Neuronal stem cell (in vitro differentiated cells): ENCODE results near the gene ARL6IP4.

Experiments
- DNase-seq: peaks from one replicate; pipeline ENCODE4 v3.0.0-alpha.2; 2013; ENCODE audit warnings: low spot score
- H2AFZ ChIP-seq: one replicate; pipeline ENCODE4 v1.6.1; 2013; ENCODE audit warnings: mild to moderate bottlenecking, low read length, inconsistent platforms
- H2AK5ac ChIP-seq: 2 replicates; pipeline ENCODE4 v1.6.1; 2013; ENCODE audit warnings: low read depth, mild to moderate bottlenecking, inconsistent platforms, low read length, moderate library complexity, mixed read lengths
- H2BK120ac ChIP-seq: 2 replicates; pipeline ENCODE4 v1.6.1; 2013; ENCODE audit warnings: low read depth, mild to moderate bottlenecking, inconsistent platforms, low read length, moderate library complexity, mixed read lengths
- H2BK12ac ChIP-seq: one replicate; pipeline ENCODE4 v1.6.1; 2013; ENCODE audit warnings: low read length, inconsistent platforms
- H2BK15ac ChIP-seq: 2 replicates; pipeline ENCODE4 v1.6.1; 2013; ENCODE audit warnings: mild to moderate bottlenecking, low read length, inconsistent platforms, mixed read lengths
- H2BK5ac ChIP-seq: one replicate; pipeline ENCODE4 v1.6.1; 2013; ENCODE audit warnings: inconsistent platforms, mild to moderate bottlenecking, low read length, moderate library complexity
- H3K14ac ChIP-seq: one replicate; pipeline ENCODE4 v1.6.1; 2013; ENCODE audit warnings: low read length, inconsistent platforms
- H3K18ac ChIP-seq: 2 replicates; pipeline ENCODE4 v1.6.1; 2013; ENCODE audit warnings: low read length, inconsistent platforms
- H3K23ac ChIP-seq: 2 replicates; pipeline ENCODE4 v1.6.1; 2013; ENCODE audit warnings: low read depth, mild to moderate bottlenecking, mixed read lengths, low read length, inconsistent platforms; ENCODE audit not compliant: poor library complexity
- H3K27ac ChIP-seq: replicated peaks from 3 replicates; pipeline ENCODE4 v1.5.1; 2013; ENCODE audit warnings: low read length, inconsistent platforms
- H3K27me3 ChIP-seq, 3 experiments: 2 replicates each; pipeline ENCODE4 v1.6.1; 2013; ENCODE audit warnings: low read length in 3 of 3, mild to moderate bottlenecking in 2 of 3, inconsistent platforms in 1 of 3, low read depth in 1 of 3, mixed read lengths in 1 of 3, moderate library complexity in 1 of 3; ENCODE audit not compliant: control insufficient read depth in 3 of 3, insufficient read depth in 3 of 3
- H3K36me3 ChIP-seq, 2 donors: replicated peaks in 1 of 2; 2 replicates each; pipeline ENCODE4 v1.6.1; 2013; ENCODE audit warnings: low read length in 2 of 2; ENCODE audit not compliant: control insufficient read depth in 2 of 2, insufficient read depth in 2 of 2
- H3K4ac ChIP-seq: 2 replicates; pipeline ENCODE4 v1.6.1; 2013; ENCODE audit warnings: inconsistent platforms, mild to moderate bottlenecking, low read length, moderate library complexity
- H3K4me1 ChIP-seq, 2 donors: 1 replicate in 1 of 2; 2 replicates in 1 of 2; pipeline ENCODE4 v1.6.1; 2013; ENCODE audit warnings: low read length in 2 of 2, low read depth in 1 of 2; ENCODE audit not compliant: control insufficient read depth in 2 of 2, insufficient read depth in 1 of 2
- H3K4me2 ChIP-seq: one replicate; pipeline ENCODE4 v1.6.1; 2013; ENCODE audit warnings: mild to moderate bottlenecking, low read length, inconsistent platforms; ENCODE audit not compliant: insufficient read depth, poor library complexity, severe bottlenecking
- H3K4me3 ChIP-seq, 2 donors: 2 replicates each; pipeline ENCODE4 v1.5.1; 2013; ENCODE audit warnings: low read length in 2 of 2, mild to moderate bottlenecking in 2 of 2, inconsistent platforms in 1 of 2, moderate library complexity in 1 of 2
- H3K79me1 ChIP-seq: one replicate; pipeline ENCODE4 v1.6.1; 2013; ENCODE audit warnings: low read depth, mild to moderate bottlenecking, inconsistent platforms, low read length, moderate library complexity
- H3K9ac ChIP-seq: one replicate; pipeline ENCODE4 v1.6.1; 2013; ENCODE audit warnings: mild to moderate bottlenecking, low read depth, low read length, inconsistent platforms; ENCODE audit not compliant: poor library complexity
- H3K9me3 ChIP-seq, 2 donors: replicated peaks in 1 of 2; 2 replicates each; pipeline versions ENCODE3 to v1.6.1; 2013; ENCODE audit warnings: low read length in 2 of 2, mild to moderate bottlenecking in 2 of 2, inconsistent platforms in 1 of 2, low read depth in 1 of 2, mixed read lengths in 1 of 2, moderate library complexity in 1 of 2; ENCODE audit not compliant: control insufficient read depth in 2 of 2, insufficient read depth in 1 of 2
- H4K8ac ChIP-seq: one replicate; pipeline ENCODE4 v1.6.1; 2013; ENCODE audit warnings: low read depth, mild to moderate bottlenecking, inconsistent platforms, low read length, moderate library complexity
- H4K91ac ChIP-seq: one replicate; pipeline ENCODE4 v1.6.1; 2013; ENCODE audit warnings: low read length, low read depth, mild to moderate bottlenecking, inconsistent platforms; ENCODE audit not compliant: poor library complexity
- WGBS, 2 donors: extraction: QIAGEN DNeasy Blood & Tissue Kit; methylation state at CpG; one replicate each; pipeline ENCODE4 v1.1.7; 2013; ENCODE audit warnings: missing lambda C conversion rate in 2 of 2, mixed read lengths in 1 of 2; ENCODE audit not compliant: insufficient read length in 2 of 2, insufficient replicate concordance in 1 of 2; ENCODE audit errors: extremely low coverage in 2 of 2; 5-methylcytosine and 5-hydroxymethylcytosine counted together

ARL6IP4 gene

GRCh38 chr12:122951979-122952892 is 28.2 kb upstream of the ARL6IP4 start:
- no peak overlapping the region for H2BK15ac ChIP-seq
- no peaks in the 10 kb centered on the region for H3K36me3 ChIP-seq
- no CpG with 5 or more reads among the region's 12 CpGs for WGBS, 2 donors
- H3K27me3 ChIP-seq, result no peaks in the 10 kb centered on the region
- no peak overlapping the region for H3K18ac ChIP-seq
- no peak overlapping the region for H3K4me3 ChIP-seq
- H2BK120ac ChIP-seq, result no peak overlapping the region
- no peak overlapping the region for H2BK12ac ChIP-seq
- no peak overlapping the region for H3K23ac ChIP-seq
- H3K4me2 ChIP-seq, result no peak overlapping the region
- DNase-seq, result peak; percentile 54
- no peak overlapping the region for H3K4ac ChIP-seq
- H3K27ac ChIP-seq, result no peak overlapping the region
- no peak overlapping the region for H2AK5ac ChIP-seq
- H2AFZ ChIP-seq, result no peak overlapping the region
- peaks cover 0 to 2% of the 10 kb centered on the region in 2 donors for H3K9me3 ChIP-seq
- no peaks in the 10 kb centered on the region for H3K79me1 ChIP-seq
- H3K4me1 ChIP-seq, result no peaks in the 10 kb centered on the region
- no peak overlapping the region for H4K91ac ChIP-seq
- H3K9ac ChIP-seq, result no peak overlapping the region
- H4K8ac ChIP-seq, result no peak overlapping the region
- H3K14ac ChIP-seq, result no peak overlapping the region
- H2BK5ac ChIP-seq, result no peak overlapping the region

- no CpG with 5 or more reads among the region's 8 CpGs for WGBS, 2 donors
- Histone ChIP-seq H2BK5ac (no peak overlapping the region), H2AFZ (no peak overlapping the region), H3K4me2 (no peak overlapping the region), H3K36me3 (peaks cover 2 to 9% of the 10 kb centered on the region in 2 donors), H4K91ac (no peak overlapping the region), H2BK12ac (no peak overlapping the region), H3K18ac (no peak overlapping the region), H3K4me1 (no peaks in the 10 kb centered on the region), H4K8ac (no peak overlapping the region), H2AK5ac (no peak overlapping the region), H2BK120ac (no peak overlapping the region), H3K14ac (no peak overlapping the region), H3K79me1 (peaks cover 2% of the 10 kb centered on the region), H3K9ac (no peak overlapping the region), H3K4me3 (no peak overlapping the region), H3K27me3 (no peaks in the 10 kb centered on the region), H3K23ac (no peak overlapping the region), H3K9me3 (peaks cover 0 to 2% of the 10 kb centered on the region in 2 donors), H2BK15ac (no peak overlapping the region), H3K4ac (no peak overlapping the region), H3K27ac (no peak overlapping the region)
- no peak for DNase-seq
Observed at GRCh38 chr12:122955156-122955555, 25.3 kb upstream of the ARL6IP4 start.

- H2BK5ac ChIP-seq, result no peak overlapping the region
- H3K4me3 ChIP-seq, result no peak overlapping the region
- H3K4me2 ChIP-seq, result no peak overlapping the region
- no peak overlapping the region for H3K9ac ChIP-seq
- H3K4me1 ChIP-seq, result no peaks in the 10 kb centered on the region
- peaks cover 0 to 2% of the 10 kb centered on the region in 2 donors for H3K9me3 ChIP-seq
- no peak overlapping the region for H4K8ac ChIP-seq
- no peak overlapping the region for H3K27ac ChIP-seq
- peaks cover 2 to 10% of the 10 kb centered on the region in 2 donors for H3K36me3 ChIP-seq
- no peak overlapping the region for H3K23ac ChIP-seq
- H2AK5ac ChIP-seq, result no peak overlapping the region
- no peak overlapping the region for H4K91ac ChIP-seq
- no peak overlapping the region for H2BK12ac ChIP-seq
- H2BK120ac ChIP-seq, result no peak overlapping the region
- no CpG with 5 or more reads among the region's 2 CpGs for WGBS, 2 donors
- no peak for DNase-seq
- H3K18ac ChIP-seq, result no peak overlapping the region
- no peak overlapping the region for H3K4ac ChIP-seq
- no peak overlapping the region for H2BK15ac ChIP-seq
- no peak overlapping the region for H2AFZ ChIP-seq
- no peaks in the 10 kb centered on the region for H3K27me3 ChIP-seq
- H3K14ac ChIP-seq, result no peak overlapping the region
- peaks cover 2% of the 10 kb centered on the region for H3K79me1 ChIP-seq
Observed at GRCh38 chr12:122956035-122956434, 24.4 kb upstream of the ARL6IP4 start.

- Histone ChIP-seq H3K27ac (no peak overlapping the region), H4K91ac (no peak overlapping the region)
Observed at GRCh38 chr12:122958198-122958888, 22.1 kb upstream of the ARL6IP4 start.

More at GRCh38 chr12:122958198-122958888, 22.1 kb upstream of the ARL6IP4 start:
- Histone ChIP-seq H2BK12ac (no peak overlapping the region), H3K9me3 (peaks cover 0 to 2% of the 10 kb centered on the region in 2 donors), H2BK120ac (no peak overlapping the region), H3K4me3 (no peak overlapping the region), H3K4me2 (no peak overlapping the region), H3K9ac (no peak overlapping the region), H3K27me3 (no peaks in the 10 kb centered on the region), H2AK5ac (no peak overlapping the region), H3K36me3 (peaks cover 2 to 10% of the 10 kb centered on the region in 2 donors), H2BK15ac (no peak overlapping the region), H3K4ac (no peak overlapping the region), H3K18ac (no peak overlapping the region), H2AFZ (no peak overlapping the region), H2BK5ac (no peak overlapping the region), H3K4me1 (no peaks in the 10 kb centered on the region), H4K8ac (no peak overlapping the region), H3K14ac (no peak overlapping the region), H3K79me1 (peaks cover 2% of the 10 kb centered on the region), H3K23ac (no peak overlapping the region)
- no CpG with 5 or more reads among the region's 5 CpGs for WGBS, 2 donors
- DNase-seq, result no peak
